Measurements from ENCODE around the gene CTBP1. TPM values are rescaled to one million over a fixed set of nuclear protein-coding genes. Genes with fewer than 3 reads are reported as not detected.

CTBP1 gene
- total and polyA plus RNA-seq, 4 donors, result 121 to 204 (median 138) TPM

- Histone ChIP-seq H3K36me3 (ENCODE audit: control insufficient read depth in 4 of 4, insufficient read depth in 4 of 4, low read length in 4 of 4) (peaks cover 0 to 11% (median 1%) of the 10 kb centered on the region in 4 donors), H3K4me1 (ENCODE audit: control insufficient read depth in 5 of 5, insufficient read depth in 5 of 5, low read length in 5 of 5) (peaks cover 10 to 69% (median 40%) of the 10 kb centered on the region in 5 donors), H3K9ac (ENCODE audit: insufficient read depth in 1 of 2, low read length in 2 of 2) (no peak overlapping the region), H3K4me3 (no peak overlapping the region), H3K27me3 (ENCODE audit: control insufficient read depth in 3 of 3, insufficient read depth in 3 of 3, low read length in 2 of 3) (no peaks in the 10 kb centered on the region), H3K27ac (ENCODE audit: low read depth in 1 of 2, low read length in 1 of 2) (no peak overlapping the region), H3K9me3 (ENCODE audit: control insufficient read depth in 4 of 4, insufficient read depth in 3 of 4, low read length in 3 of 4) (no peaks in the 10 kb centered on the region)
- DNase-seq, result no peak
- TF ChIP-seq, protein P1, sequence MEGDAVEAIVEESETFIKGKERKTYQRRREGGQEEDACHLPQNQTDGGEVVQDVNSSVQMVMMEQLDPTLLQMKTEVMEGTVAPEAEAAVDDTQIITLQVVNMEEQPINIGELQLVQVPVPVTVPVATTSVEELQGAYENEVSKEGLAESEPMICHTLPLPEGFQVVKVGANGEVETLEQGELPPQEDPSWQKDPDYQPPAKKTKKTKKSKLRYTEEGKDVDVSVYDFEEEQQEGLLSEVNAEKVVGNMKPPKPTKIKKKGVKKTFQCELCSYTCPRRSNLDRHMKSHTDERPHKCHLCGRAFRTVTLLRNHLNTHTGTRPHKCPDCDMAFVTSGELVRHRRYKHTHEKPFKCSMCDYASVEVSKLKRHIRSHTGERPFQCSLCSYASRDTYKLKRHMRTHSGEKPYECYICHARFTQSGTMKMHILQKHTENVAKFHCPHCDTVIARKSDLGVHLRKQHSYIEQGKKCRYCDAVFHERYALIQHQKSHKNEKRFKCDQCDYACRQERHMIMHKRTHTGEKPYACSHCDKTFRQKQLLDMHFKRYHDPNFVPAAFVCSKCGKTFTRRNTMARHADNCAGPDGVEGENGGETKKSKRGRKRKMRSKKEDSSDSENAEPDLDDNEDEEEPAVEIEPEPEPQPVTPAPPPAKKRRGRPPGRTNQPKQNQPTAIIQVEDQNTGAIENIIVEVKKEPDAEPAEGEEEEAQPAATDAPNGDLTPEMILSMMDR (IDR thresholded peaks at IDR 0.05; ENCODE audit: control extremely low read depth, extremely low read depth), result no peak
- ATAC-seq (ENCODE audit: insufficient read depth, low FRiP score), result no peak
- WGBS, 2 donors, result 91 to 93% methylated on average over 9 to 12 of the region's 12 CpGs
Observed at GRCh38 chr4:1207157-1207470, 41.8 kb downstream of the CTBP1 start.

- no peak overlapping the region for H3K4me3 ChIP-seq
- DNase-seq, result peak in 1 of 3 donors; percentile 13
- 94 to 96% methylated on average over 17 to 21 of the region's 21 CpGs for WGBS, 2 donors
- TF ChIP-seq, protein P1 (IDR thresholded peaks at IDR 0.05; ENCODE audit: control extremely low read depth, extremely low read depth), result no peak
- no peak overlapping the region for H3K27ac ChIP-seq (ENCODE audit: low read depth in 1 of 2, low read length in 1 of 2)
- ATAC-seq (ENCODE audit: insufficient read depth, low FRiP score), result no peak
- no peaks in the 10 kb centered on the region for H3K9me3 ChIP-seq (ENCODE audit: control insufficient read depth in 4 of 4, insufficient read depth in 3 of 4, low read length in 3 of 4)
- no peaks in the 10 kb centered on the region for H3K27me3 ChIP-seq (ENCODE audit: control insufficient read depth in 3 of 3, insufficient read depth in 3 of 3, low read length in 2 of 3)
- H3K36me3 ChIP-seq (ENCODE audit: control insufficient read depth in 4 of 4, insufficient read depth in 4 of 4, low read length in 4 of 4), result peaks cover 0 to 8% (median 1%) of the 10 kb centered on the region in 4 donors
- peaks cover 10 to 69% (median 41%) of the 10 kb centered on the region in 5 donors for H3K4me1 ChIP-seq (ENCODE audit: control insufficient read depth in 5 of 5, insufficient read depth in 5 of 5, low read length in 5 of 5)
- no peak overlapping the region for H3K9ac ChIP-seq (ENCODE audit: insufficient read depth in 1 of 2, low read length in 2 of 2)
Observed at GRCh38 chr4:1206299-1207156, 42.4 kb downstream of the CTBP1 start.

DNA sequence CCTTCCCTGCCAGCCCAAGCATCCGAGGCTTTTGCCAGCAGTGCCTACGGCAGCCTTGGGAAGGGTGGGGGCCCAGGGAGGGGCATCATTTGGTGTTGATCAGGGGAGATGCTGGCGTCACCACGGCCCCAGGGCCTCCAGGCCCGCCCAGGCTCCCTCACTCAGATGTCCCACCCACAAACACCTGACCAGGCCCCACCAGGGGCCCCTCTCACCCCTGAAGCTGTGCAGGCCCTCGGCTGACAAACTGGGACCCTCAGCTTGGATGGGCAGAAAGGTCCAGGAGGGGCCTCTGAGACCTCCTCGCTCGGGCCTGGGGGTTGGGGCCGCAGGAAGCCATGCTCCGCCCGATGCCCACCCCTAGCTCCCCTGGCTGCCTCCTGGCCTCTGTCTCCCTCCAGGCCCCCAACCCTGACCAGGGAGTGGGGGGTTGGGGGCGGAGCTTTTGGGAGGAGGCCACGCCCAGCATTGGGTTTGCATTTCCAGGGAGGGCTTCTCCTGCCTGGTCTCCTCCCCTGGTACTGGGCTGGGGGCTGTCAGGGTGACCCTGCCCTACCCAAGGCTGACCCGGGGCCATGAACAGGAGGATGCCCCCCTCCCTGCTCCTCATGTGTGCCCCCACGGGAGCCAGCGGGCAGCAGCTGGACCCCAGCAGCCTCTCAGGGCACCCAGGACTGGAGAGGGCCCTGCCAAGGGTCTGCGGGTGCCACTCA, 43.2 kb downstream of the CTBP1 start:
- H3K27me3 ChIP-seq (ENCODE audit: control insufficient read depth in 3 of 3, insufficient read depth in 3 of 3, low read length in 2 of 3), result no peaks in the 10 kb centered on the region
- DNase-seq, result peak in 1 of 3 donors; percentile 7
- H3K36me3 ChIP-seq (ENCODE audit: control insufficient read depth in 4 of 4, insufficient read depth in 4 of 4, low read length in 4 of 4), result peaks cover 0 to 3% (median 0%) of the 10 kb centered on the region in 4 donors
- no peaks in the 10 kb centered on the region for H3K9me3 ChIP-seq (ENCODE audit: control insufficient read depth in 4 of 4, insufficient read depth in 3 of 4, low read length in 3 of 4)
- WGBS, 2 donors, result 88 to 93% methylated on average over 17 of the region's 17 CpGs
- peaks cover 10 to 70% (median 44%) of the 10 kb centered on the region in 5 donors for H3K4me1 ChIP-seq (ENCODE audit: control insufficient read depth in 5 of 5, insufficient read depth in 5 of 5, low read length in 5 of 5)
- TF ChIP-seq, protein P1 (IDR thresholded peaks at IDR 0.05; ENCODE audit: control extremely low read depth, extremely low read depth), result no peak
- H3K4me3 ChIP-seq, result no peak overlapping the region
- H3K27ac ChIP-seq (ENCODE audit: low read depth in 1 of 2, low read length in 1 of 2), result no peak overlapping the region
- no peak for ATAC-seq (ENCODE audit: insufficient read depth, low FRiP score)
- H3K9ac ChIP-seq (ENCODE audit: insufficient read depth in 1 of 2, low read length in 2 of 2), result no peak overlapping the region
